NCI-H2107 (cell line): ENCODE measurements around the gene CRYGN.
A peak's percentile ranks its signal among the peaks of the same experiment; 100 is the strongest.

Experiments used
- DNase-seq: peaks from one replicate; lab custom pipeline; 2025; lab: John Stamatoyannopoulos, UW

CRYGN gene

GRCh38 chr7:151426904-151427704 lies 12.8 kb downstream of the CRYGN start:
- DNase-seq, result no peak

GRCh38 chr7:151426441-151426903 lies 13.5 kb downstream of the CRYGN start:
- DNase-seq, result no peak

DNA sequence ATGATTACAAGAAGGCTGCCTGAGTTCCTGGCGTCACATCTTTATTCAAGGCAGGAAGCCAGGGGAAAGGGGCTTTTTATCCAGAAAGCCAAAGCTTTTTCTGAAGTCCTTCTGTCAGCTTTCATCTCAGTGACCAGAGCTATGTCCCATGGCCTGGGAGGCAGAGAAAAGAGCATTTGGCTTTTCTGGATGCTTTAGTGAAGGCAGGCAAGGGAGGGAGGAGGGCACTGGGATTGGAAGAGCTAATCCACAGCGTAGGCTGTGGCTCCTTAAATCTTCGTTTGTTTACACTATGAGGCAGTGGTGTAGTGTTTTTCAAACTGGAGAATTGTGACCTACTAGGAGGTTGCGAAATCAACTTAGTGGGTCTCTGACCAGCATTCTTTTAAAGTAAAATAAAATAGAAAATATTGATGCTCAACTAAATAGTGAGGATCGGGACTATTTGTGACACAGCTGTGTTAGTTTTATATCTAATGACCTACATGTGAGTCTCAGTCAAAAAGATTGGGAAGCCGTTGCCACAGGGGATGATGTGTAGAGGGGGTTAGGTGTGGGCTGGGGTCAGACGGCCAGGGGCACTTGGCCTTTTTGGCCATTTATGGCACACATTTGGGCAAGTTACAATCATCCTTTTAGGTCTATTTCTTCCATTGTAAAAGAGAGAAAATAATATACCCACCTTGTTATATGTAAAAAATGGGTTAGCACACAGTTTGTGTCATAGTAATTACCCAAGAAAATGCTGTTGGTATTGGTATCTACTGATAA lies 14.1 kb downstream of the CRYGN start:
- no peak for DNase-seq

GRCh38 chr7:151424799-151425198 lies 15.1 kb downstream of the CRYGN start:
- DNase-seq, result no peak

DNA sequence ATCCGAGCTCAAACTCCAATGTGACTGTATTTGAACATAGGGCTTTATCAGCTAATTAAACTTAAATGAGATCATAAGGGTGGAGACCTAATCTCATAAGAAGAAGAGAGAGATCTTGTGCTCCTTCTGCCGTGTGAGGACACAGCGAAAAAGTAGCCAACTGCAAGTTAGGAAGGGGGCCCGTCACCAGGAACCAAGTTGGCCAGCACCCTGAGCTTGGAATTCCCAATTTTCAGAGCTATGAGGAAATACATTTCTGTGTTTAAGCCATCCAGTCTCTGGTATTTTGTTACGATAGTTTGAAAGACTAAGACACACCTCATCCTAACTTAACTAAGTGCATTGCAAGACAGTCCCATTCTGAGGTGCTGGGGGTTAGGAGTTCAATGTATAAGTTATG lies 16.0 kb downstream of the CRYGN start:
- DNase-seq, result no peak

- DNase-seq, result no peak
Measured at GRCh38 chr7:151423226-151423625, 16.7 kb downstream of the CRYGN start.

DNA sequence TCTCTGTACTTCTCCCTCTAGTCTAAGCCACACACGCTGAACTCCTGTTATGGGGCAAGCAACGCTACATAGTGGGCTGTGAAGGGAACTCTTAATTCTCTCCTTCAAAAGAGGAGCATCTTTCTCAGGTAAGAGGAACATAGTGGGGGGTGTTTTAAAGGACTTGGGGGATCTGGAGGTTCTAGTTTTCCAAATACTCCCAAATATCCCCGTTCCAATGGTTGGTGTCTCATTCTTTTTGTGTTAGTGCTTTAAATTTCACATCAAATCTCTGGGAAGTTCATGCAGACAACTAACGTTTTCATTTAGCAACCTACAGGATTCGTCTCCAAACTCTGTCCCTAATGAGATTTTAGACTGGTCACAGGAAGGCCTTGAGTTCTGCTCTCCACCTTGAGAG lies 17.7 kb downstream of the CRYGN start:
- no peak for DNase-seq

DNA sequence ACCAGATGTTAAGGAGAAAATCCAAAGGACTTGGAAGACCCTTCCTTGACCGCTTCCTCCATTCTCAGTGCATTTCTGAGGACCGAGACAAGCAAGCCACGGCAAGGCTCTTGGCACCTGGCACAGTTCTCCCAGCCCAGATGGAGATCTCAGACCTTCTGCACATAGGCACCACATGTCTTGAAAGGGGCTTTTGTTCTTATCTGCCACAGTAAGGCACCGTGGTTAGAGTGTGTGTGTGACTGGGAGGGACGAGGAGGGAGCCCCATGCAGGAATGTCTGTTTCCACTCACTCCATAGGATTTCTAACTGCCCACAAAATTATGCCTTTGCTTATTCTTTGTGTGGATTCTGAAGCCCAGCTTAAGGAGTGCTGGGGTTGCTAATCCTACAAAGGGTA lies 19.8 kb downstream of the CRYGN start:
- no peak for DNase-seq

DNA sequence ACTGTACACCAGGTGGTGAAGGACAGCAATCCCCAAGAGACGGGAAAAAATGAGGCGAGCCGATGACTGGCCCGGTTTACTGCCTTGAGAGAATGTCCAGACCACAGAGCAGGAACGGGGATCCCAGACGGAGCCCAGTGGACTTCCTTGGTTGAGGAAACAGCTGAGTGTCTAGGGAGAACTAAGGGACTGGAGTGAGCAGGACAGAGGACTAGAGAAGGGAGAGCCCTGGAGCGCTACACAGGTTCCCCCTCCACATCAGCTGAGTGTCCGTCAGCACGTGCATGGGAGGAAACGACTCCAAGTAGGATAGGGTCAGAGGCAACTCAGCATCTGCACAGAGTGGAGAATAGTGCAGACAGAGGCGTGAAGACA lies 23.0 kb downstream of the CRYGN start:
- DNase-seq, result no peak

- no peak for DNase-seq
Measured at GRCh38 chr7:151416112-151416940, 23.6 kb downstream of the CRYGN start.

DNA sequence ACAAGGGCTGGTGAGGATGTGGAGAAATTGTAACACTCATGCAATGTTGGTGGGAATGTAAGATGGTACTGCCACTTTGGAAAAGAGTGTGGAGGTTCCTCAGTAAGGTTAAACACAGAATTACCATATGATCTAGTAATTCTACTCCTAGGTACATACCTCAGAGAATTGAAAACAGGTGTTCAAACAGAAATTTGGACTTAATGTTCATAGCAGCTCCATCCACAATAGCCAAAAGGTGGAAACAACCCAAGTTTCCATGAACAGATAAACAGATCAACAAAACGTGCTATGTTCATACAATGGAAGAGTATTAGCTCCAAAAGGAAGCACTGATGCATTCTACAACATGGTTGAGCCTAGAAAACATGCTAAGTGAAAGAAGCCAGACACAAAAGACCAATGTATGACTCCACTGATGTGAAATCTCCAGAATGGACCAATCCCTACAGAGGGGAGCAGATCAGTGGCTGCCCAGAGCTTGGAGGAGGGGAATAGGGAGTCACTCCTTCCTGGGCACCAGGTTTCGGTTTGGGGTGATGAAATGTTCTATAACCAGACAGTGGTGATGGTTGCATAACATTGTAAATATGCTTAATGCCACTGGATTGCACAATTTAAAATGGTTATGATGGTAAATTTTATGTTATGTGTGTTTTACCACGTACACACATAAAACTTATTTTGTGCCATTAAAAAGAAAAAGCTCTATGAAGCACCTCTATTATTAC lies 24.4 kb downstream of the CRYGN start:
- DNase-seq, result peak; percentile 73

DNA sequence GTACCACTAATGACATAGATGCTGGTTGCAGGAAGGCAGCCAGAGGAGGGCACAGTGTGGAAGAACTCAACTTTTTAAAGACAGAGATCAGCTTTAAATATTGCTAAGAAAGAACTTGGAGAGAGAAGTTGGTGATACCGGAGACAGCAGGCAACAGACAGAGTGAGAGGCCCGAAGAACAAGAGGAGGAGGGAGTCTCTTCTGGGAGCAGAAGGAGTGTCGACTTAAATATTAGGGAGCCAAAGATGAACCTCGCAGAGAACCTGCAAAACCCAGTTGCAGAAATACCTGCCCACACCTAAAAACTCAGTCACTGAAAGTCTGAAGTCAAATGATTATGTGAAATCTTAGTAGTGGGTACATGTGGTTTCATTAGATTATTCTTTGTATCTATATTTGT lies 26.7 kb downstream of the CRYGN start:
- no peak for DNase-seq

DNA sequence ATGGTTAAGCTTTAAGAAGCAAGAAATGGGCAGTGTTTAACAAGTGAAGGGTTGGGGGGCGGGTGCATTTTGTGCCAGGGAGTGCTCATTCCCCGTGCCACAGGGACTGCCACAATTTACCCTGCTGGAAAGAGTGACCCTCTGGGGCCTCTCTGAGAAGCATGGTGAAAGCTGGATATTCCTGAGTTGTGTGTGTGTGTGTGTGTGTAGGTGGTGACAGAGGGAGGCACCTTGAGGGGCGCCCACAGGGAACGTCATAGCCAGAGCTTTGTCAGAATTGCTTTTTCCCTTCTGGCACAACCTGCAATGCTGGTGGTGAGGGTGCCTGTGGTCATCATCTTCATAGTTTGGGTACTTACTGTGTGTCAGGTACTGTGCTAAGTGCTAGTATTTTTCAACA lies 27.6 kb downstream of the CRYGN start:
- no peak for DNase-seq

DNA sequence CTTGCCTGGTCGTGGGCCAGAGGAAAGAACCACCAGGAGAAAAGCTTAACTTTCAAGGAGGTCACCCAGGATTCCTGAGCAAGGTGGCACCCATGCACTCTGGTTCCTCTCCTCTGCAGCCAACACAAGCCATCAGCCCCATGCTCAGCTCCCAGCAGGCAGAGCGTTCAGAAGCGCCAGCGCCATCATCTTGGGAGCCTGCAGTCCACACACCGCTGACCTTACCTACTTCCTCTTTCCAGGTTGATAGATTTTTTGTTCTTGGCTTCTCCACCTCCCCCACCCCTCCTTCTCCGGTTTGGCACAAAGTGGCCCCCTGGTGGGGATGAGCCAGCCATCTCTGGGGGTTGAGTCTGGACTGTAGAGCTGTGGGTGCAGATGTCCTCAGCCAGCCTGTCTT lies 28.4 kb downstream of the CRYGN start:
- peak; percentile 64 for DNase-seq

GRCh38 chr7:151410405-151411390 lies 29.2 kb downstream of the CRYGN start:
- no peak for DNase-seq

DNA sequence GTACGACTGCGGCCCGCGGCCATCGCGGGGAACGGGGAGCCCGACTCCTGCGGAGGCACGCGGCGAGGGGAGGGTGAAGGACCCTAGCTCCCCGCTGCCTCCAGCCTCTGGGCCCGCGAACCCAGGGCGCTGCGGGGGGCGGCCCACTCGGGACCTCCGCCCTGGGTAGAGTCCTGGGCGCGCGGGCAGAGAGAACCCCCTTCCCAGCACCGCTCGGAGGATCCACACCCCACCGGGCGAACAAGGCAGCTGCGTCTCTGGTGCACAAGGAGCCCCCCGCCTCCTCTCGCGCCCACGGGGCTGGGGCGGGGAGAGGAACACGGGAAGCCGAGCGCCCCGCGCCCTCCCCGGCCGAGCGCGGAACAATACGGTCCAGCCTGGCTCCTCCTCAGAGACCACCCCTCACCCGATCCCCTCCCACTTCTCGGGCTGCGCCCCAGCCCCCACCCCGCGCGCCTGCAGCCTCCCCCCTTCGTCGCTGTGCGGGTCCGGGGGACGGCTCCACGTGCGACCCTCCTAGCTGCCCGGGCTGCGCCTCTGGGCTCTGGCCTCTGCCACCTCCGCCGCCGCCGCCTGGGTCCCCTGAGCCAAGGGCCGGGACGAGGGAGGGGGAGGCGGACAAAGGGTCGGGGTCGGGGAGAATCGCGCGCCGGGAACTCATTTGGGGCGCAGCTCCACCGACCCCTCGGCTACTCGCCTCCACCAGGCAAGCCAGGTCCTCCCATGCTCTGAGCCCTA lies 30.1 kb downstream of the CRYGN start, which contains the start of gene WDR86:
TSS of gene WDR86 (minus strand) at position 372 of the 738 bp plus-strand sequence. CDS start 449 bp downstream, outside the sequence.
- no peak for DNase-seq

DNA sequence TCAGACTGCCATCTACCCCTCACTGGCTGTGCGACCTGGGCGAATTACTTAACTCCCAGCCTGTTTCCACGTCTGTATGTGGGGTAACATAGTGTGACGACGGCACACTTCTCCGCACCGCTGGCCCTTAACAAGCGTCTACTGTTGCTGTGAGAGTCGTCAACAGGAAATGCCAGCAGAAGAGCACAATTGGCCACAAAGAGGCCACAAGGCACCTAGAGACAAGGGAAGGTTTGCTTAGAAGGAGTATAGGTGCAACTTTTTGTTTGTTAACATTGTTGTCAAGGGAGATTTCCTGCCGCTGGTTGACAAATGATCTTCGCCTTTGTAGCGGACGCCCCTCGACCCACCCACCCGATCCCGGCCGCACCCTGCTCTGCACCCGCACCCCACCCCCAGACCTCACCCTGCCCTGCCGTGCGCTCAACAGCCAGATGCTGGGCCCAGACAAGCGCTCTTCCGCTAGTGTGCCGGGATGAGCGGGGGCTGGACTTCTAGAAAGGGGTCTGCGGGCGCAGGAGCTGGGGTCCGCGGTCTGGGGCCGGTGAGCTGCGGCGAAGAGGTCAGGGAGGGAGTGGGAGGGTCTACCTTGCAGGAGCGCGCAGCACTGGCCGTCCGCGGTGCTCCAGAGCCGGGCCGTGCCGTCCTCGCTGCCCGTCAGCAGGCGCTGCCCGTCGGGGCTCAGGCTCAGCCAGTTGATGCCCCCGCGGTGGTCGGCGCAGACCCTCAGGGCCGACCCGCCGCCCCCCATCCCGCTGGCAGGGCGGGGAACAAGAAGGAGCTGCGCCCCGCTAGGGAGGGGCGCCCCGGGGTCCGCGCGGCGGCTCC lies 30.9 kb downstream of the CRYGN start:
- no peak for DNase-seq

DNA sequence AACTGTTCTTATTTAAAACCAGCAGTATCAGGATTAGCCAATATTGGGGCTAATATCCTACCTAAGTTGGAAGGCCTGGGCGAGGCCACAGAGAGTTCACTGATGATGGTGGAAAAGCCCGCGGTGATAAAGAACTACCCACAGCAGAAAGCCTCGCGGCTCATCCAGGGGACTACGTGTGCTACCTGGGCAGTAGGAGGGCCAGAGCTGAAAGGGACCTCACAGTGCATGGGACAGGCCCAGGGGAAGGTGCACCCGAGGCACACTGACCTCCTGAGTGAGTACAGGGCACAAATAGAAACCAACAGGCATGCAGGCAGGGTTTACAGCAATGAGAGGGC lies 31.5 kb downstream of the CRYGN start:
- DNase-seq, result no peak
